ENCODE measurements around the gene PFKFB1.
A peak's percentile ranks its signal among the peaks of the same experiment; 100 is the strongest.

PFKFB1 gene

DNA sequence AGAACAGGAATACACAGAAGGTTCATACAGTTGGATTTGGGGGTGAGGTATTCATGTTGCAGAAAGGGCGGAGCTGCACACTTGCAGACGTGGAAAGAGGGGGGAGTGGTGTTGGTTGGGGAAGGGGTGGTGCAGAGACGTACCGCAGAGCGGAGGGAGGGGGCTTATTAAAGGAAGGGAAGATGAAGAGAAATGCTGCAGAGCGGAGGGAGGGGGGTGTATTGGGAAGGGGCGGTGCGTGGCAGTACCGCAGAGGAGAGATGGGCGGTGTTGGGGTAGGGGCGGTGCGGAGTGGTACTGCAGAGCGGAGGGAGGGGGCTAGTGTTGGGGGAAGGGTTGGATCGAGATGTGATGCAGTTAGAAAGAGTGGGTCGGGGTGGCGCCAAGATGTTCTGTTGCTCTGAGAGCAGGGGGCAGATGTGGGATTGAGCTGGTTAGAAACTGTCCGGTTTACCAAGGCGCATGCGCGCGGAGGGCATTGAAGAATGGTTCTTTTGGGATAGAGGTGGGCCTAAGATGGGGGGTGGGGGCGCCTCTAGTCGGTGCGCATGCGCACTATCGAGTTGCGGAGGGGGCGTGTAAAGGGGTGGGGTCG, 72.5 kb downstream of the PFKFB1 start:
- peak; percentile 30 for DNase-seq

DNA sequence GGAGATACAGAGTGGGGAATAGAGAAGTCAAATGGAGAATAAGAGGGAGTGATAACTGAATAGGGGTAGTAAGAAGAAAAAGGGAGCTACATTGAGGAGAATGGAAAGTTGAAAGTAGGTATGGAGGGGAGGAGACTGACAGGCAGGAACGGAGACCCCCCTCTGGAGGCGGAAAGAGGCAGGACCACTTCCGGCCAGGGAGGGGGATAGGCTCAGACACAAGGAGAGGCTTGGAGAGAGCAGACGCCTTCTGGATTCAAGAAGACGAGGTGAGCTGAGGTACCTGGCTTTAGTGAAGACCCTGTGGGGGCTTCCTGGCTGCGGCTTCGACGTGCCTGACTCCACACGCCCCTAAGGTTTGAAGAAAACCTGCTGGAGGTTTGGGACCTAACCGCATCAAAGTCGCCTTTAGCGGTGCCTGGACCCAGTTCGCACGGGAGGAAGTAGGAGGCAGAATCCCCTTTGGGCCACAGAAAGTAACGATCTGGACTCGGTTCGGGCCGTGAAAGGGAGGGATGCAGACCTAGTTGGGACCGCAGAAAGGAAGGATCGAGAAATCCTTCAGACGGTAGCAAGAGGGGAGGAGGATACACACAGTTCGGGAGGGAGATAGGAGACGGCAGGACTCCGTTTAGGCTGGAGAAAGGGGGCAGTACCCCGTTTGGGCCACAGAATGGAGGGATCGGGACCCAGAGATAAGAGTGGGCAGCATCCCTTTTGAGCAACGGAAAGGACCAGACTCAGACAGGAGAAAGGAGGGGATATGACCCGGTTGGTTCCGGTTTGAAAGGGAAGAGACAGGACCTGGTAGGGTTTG, 73.2 kb downstream of the PFKFB1 start, which contains the start of gene TRO:
TRO (plus strand) TSS at position 215 of the 817 bp plus-strand sequence. CDS start 1,423 bp downstream, outside the sequence.
- DNase-seq: no peak

- DNase-seq: no peak
These were observed 84.0 kb downstream of the PFKFB1 start for GRCh38 chrX:54909941-54910340.

GRCh38 chrX:54894159-54894558, 99.8 kb downstream of the PFKFB1 start:
- DNase-seq: no peak

DNA sequence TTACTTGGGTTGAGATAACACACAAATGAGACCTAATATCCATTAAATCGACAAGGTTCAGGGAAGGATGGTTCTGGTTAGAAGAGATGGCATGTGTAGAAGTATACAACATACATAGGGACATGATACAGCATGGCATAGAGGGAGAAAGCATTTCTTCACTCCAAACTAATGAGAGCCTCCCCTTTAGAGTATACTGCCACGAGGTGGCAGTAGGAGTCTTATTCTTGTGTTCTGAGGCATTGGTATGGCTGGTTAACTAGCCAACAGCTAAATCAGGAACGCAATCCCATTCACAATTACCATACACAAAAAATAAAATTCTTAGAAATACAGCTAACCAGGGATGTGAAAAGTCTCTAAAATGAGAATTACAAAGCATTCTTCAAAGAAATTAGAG, 102.4 kb downstream of the PFKFB1 start:
- DNase-seq: no peak

GRCh38 chrX:54885740-54886139, 108.2 kb downstream of the PFKFB1 start:
- DNase-seq: no peak
